Middle frontal gyrus (tissue), 1 donor: ENCODE measurements around the gene KCNMA1.

ENCODE experiments used
- DNase-seq: peaks from one replicate; pipeline ENCODE4 v3.0.0-alpha.2; 2015; ENCODE audit warnings: low spot score; ENCODE audit errors: extremely low spot score

KCNMA1 gene

GRCh38 chr10:76921383-76922010 is 716.1 kb downstream of the KCNMA1 start:
- DNase-seq, result no peak

DNA sequence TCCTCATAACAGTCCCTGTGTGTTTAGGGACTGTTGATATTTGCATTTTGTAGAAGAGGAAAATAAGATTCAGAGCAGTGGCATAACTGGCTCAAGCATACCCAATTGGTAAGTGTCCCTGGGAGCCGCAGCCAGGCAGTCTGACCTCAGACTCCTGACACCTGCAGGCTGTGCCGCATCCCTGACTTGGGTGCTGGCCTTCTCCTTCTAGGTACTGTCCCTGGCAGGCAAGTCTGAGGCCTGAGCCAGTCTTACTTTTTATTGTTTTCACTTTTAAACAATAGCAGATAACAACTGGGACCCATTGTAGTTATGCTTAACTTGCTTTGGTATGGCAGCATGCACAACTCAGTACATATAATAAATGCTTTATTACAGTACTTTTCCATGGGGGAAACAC is 717.0 kb downstream of the KCNMA1 start:
- DNase-seq, result no peak

DNA sequence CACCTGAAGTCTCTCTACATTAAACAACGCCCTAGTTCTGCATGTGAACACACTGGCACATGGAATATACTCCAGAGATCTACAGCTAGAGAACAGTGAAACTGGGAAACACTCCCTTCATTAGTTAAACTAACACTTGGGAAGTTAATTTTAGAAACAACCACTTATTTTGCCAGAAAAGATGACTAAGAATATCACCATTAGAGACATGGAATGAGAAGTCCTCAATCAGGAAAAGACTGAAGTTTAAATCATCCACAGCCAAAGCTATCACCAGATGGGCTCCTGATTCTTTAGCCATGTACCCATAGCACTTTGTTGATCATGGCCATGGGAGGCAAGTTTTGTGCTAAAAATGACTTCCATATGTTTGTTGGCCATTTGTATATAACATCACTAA is 719.5 kb downstream of the KCNMA1 start:
- DNase-seq, result no peak

- DNase-seq, result no peak
Measured at GRCh38 chr10:76917071-76917470, 720.5 kb downstream of the KCNMA1 start.

- DNase-seq, result no peak
Measured at GRCh38 chr10:76916536-76916935, 721.1 kb downstream of the KCNMA1 start.

DNA sequence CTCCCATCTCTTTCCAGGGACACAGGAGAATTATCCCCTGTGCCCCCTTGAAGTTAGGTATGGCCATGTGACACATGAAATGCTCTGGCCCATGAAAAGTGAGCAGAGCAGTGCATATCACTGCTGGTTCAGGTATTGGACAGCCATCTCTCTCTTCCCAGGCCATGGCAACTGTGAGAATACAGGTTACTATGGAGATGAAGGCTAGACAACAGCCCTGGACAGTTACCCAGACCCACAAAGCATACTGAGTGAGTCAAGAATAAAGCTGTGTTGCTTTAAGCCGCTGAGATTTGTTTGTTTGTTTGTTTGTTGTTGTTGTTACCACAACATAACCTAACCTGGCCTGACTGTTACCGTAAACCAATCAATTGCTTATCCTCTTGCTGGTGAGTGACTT is 722.3 kb downstream of the KCNMA1 start:
- no peak for DNase-seq

- DNase-seq, result no peak
Measured at GRCh38 chr10:76911184-76911583, 726.4 kb downstream of the KCNMA1 start.

GRCh38 chr10:76910184-76910962 is 727.2 kb downstream of the KCNMA1 start:
- DNase-seq, result no peak

- no peak for DNase-seq
Measured at GRCh38 chr10:76906256-76906655, 731.4 kb downstream of the KCNMA1 start.

DNA sequence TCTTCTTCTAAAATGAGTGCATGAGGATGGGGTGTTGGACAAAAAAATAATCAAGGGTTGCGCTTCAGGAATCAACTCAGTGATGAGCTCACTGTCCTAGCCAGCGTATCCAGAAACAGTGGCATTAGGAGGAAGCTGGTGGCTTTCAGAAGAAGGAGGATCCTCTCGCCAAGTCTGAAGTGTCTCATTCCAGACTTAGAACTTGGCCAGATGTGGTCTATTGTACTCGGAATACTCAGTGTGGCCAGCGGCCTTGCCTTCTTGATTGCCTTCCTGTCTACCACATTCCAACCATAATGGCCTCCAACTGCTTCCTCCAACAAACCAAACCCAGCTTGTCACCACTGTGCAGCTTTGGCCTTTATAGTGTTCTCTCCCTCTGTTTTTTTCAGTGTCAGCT is 732.4 kb downstream of the KCNMA1 start:
- no peak for DNase-seq

- no peak for DNase-seq
Measured at GRCh38 chr10:76903387-76903945, 734.1 kb downstream of the KCNMA1 start.

DNA sequence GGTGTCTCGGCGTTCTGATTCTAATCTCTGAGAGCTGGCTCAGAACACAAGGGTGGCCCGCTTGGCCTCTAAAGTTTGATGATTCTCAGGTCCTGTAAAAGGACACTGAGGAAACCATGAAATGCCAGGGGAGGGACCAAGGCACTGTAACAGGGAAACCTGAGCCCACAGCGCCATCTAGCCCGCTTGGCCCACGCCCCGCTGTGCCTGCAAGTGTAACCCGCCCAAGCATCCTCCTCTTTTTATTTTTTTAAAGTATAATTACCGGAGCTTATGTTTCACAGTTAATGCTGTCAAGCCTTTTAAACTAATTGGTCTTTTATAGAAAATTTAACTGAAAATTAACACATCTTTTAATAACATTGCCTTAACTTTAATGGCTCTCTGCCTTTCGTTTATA is 734.7 kb downstream of the KCNMA1 start:
- DNase-seq, result no peak

- DNase-seq, result no peak
Measured at GRCh38 chr10:76901701-76902100, 735.9 kb downstream of the KCNMA1 start.

GRCh38 chr10:76899490-76899889 is 738.1 kb downstream of the KCNMA1 start:
- no peak for DNase-seq

DNA sequence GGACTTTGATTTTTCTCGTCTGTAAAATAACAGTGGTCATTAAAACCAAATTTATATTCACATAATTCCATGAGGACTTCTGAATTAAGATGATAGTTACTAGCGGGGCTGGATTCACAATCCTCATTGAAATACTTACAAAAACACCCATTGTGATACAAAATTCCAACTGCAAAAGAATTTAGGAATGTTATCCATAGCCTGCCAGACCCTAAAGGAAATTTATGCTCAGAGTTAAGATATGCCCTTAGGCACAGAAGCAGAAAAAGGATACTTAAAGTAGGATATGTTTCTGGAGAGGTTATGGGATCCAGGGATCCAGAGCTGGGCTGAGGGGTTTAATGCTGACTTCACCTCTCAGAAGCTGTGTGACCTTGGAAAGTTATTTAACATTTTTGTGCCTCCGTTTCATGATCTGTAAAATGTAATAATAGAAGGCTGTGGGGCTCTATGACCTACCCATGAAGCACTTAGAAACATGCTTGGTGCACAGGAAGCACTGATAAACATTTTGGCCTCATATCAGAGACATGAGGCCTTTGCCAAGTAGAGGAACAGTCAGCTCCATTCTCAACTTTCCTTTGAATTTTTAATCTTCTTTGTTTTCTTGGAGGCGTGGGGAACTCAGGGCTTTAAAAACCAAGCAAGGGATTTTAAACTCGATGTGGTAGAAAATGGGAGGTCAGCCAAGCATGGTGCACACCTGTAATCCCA is 744.7 kb downstream of the KCNMA1 start:
- no peak for DNase-seq

DNA sequence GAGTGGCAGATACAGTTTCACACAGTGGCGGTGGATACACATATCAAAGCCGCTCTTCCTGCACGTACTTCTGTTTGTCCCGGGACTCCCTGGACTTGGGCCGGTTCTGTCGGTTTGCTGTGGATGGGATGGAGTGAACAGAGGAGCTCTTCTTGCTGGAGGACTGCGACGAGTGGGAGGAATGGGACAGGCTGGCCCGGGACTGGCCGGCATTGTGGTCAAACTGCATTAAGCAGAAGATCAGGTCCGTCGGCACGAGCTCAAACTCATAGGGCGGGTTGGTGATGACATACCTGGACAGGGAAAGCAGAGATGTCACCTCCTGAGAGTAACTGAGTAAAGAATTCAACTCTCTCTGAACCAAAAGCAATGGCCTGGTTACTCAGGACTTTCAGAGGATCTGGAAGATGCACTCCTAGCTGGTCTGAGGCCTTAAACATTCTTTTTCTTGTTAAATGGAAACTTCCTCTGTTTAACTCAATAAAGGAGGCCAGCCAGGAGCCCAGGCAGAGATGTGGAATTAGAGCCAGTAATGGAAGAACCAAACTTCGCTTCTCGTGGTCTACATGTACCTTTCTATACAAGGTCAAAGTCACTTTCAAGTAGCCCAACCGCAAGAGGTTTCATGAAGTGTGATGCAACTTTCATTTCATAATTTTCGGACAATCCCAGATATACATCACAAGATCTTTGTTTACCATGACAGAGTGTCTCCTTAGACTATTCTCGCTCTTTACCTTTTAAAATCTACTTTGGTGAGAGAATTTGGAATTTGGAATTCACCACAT is 750.2 kb downstream of the KCNMA1 start:
- DNase-seq, result no peak

- no peak for DNase-seq
Measured at GRCh38 chr10:76885816-76886215, 751.8 kb downstream of the KCNMA1 start.

DNA sequence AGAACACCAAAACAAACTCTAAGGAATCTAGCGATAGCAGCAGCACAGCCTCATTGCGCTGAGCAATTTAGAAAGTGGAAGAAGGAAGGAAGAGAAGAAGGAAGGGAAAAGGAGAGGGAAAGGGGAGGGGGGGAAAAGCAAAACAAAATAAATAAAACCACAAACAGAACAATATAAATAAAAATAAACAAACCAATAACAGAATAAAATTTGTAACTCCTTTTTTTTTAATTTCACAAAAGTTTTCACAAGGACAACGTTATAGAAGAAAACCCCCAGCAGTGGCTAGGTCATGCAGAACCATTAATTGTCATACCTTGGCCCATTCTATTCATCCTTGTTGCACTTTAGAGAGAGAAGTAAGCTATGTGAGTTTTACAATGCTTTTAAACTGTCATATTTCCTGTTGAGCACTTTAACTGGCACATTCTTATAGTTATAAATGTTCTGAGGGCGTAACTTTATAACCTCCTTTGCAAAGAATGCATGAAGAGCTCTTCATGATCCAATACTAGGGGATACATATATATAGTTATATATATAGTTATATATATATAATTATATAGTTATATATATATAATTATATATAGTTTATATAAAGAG is 752.8 kb downstream of the KCNMA1 start:
- DNase-seq, result no peak

- no peak for DNase-seq
Measured at GRCh38 chr10:76883596-76883995, 754.0 kb downstream of the KCNMA1 start.

GRCh38 chr10:76882796-76883195 is 754.8 kb downstream of the KCNMA1 start:
- no peak for DNase-seq

DNA sequence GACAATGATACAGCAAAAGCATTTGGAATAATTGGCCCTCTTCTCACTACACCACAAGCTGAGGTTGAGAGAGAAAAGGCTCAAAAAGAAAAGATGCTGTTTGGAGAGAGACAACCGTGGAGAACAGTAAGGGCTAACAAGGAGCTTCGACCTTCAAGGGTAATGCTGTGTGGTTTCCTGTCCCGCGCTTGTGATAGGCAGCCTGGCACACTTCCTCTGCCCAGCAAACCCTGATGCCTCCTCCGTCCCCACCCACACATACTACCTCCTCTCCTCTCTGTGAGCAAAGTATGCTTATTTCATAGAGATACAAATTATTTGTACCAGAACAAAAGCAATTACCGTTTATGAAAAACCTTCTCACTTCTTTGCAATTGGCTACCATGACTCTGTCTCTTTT is 755.4 kb downstream of the KCNMA1 start:
- no peak for DNase-seq
